Fibroblast of lung (primary cell): Measurements from ENCODE around the gene ST6GAL1.

Source experiments
- EZH2 ChIP-seq: IDR thresholded peaks from 2 replicates; pipeline ENCODE4 v1.5.1; 2012; ENCODE audit warnings: low read length, control low read depth, mild to moderate bottlenecking; ENCODE audit errors: missing control alignments
- TF ChIP-seq, protein P1 (sequence below), 2 donors: IDR thresholded peaks in 1 of 2; conservative IDR thresholded peaks in 1 of 2; 1 replicate in 1 of 2; 2 replicates in 1 of 2; pipeline ENCODE4 v1.5.1; 2011 to 2012; ENCODE audit warnings: low read length in 2 of 2, control low read depth in 1 of 2, inconsistent platforms in 1 of 2, low read depth in 1 of 2, mild to moderate bottlenecking in 1 of 2

DNA sequence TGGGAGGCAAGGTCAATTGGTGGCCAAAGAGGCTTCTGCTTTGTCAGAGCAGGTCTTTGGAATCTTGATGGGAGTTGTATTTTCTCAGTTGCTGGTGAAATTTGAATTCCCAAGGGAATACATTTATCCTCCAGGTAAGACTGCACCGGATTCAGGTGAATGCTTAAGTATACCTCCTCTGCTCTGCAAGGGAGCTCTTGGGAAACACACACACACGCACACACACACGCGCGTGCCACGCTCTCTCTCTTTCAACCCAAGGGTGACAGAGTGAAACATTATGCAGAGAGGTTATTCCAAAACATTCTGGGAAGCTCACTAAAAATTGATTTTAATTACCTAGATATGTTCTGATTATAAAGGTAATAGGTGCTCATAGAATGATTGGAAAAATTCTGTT lies 33.7 kb downstream of the ST6GAL1 start:
- TF ChIP-seq, protein P1, sequence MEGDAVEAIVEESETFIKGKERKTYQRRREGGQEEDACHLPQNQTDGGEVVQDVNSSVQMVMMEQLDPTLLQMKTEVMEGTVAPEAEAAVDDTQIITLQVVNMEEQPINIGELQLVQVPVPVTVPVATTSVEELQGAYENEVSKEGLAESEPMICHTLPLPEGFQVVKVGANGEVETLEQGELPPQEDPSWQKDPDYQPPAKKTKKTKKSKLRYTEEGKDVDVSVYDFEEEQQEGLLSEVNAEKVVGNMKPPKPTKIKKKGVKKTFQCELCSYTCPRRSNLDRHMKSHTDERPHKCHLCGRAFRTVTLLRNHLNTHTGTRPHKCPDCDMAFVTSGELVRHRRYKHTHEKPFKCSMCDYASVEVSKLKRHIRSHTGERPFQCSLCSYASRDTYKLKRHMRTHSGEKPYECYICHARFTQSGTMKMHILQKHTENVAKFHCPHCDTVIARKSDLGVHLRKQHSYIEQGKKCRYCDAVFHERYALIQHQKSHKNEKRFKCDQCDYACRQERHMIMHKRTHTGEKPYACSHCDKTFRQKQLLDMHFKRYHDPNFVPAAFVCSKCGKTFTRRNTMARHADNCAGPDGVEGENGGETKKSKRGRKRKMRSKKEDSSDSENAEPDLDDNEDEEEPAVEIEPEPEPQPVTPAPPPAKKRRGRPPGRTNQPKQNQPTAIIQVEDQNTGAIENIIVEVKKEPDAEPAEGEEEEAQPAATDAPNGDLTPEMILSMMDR (conservative IDR thresholded peaks at IDR 0.05 in 1 of 2, IDR thresholded peaks at IDR 0.05 in 1 of 2; ENCODE audit: low read depth in 1 of 2, low read length in 2 of 2) = no peak
- no peak for TF ChIP-seq EZH2
